Activated T-cell treated with anti-CD3 and anti-CD28 coated beads, Interleukin-2, amount 50 U/mL, for 24 hours (primary cell): ENCODE measurements around the gene CALML4.
"Not testable (repeated sequence)": the region's sequence is repeated elsewhere in the genome, so short reads cannot be mapped to it uniquely, and the experiment has no call there.

Experiments used
- DNase-seq: peaks from one replicate; pipeline ENCODE4 v3.0.0-alpha.2; 2020
- H3K27ac Mint-ChIP-seq: 2 replicates; pipeline ENCODE4 v1.8.0; 2020; ENCODE audit warnings: mild to moderate bottlenecking, mixed read lengths
- H3K27me3 Mint-ChIP-seq: 2 replicates; pipeline ENCODE4 v1.8.0; 2020; ENCODE audit warnings: mixed read lengths
- H3K36me3 Mint-ChIP-seq: 2 replicates; pipeline ENCODE4 v1.8.0; 2020; ENCODE audit warnings: low read depth, mixed read lengths
- H3K4me1 Mint-ChIP-seq: 2 replicates; pipeline ENCODE4 v1.8.0; 2020; ENCODE audit warnings: low read depth, mixed read lengths
- H3K4me3 Mint-ChIP-seq: 2 replicates; pipeline ENCODE4 v1.8.0; 2020; ENCODE audit warnings: mild to moderate bottlenecking, moderate library complexity, mixed read lengths
- H3K9me3 Mint-ChIP-seq: 2 replicates; pipeline ENCODE4 v1.8.0; 2020; ENCODE audit warnings: mixed read lengths

Gene CALML4

DNA sequence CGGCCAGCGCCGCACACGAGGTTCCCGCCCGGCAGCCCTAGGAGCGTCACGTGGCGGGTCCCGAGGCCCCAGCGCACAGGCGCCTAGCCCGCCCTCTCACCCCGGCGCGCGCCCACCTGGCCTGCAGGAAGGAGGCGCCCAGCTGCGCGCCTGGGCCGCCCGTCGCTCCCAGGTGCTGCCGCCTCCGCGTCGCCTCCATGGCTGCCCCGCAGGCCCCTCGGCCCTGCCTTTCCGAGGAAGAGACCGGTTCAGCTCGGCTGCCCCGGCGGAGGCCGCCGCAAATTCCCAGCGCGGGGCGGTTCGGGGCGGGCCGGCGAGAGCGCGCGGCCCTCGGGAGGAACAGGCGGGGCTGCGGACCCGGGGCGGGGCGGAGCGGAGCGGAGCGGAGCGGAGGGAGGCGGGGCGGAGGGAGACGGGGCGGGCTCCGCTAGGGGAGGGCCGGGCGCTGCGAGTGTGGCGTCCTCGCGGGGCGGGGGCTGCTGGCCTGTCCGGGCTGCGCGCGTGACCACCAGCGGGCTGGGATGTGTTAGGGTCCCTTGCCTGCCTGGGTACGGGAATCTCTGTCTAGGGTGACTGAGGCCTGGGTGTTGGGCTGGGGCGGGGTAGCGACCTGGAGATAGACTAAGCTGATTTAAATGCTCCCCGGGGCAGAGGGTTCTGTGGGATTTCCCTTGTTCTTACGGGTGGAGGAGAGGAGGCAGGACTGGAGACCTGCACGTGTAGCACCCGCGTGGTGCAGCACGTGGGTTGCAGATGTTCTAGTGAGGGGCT lies 24.4 kb upstream of the CALML4 start, which contains the start of gene CLN6:
TSS of gene CLN6 (minus strand) at position 343 of the 771 bp plus-strand sequence. CDS start at position 199, 144 bp downstream.
- Mint-ChIP-seq H3K36me3 (peaks cover 41% of the 10 kb centered on the region), H3K4me1 (peaks cover 46% of the 10 kb centered on the region), H3K27me3 (no peaks in the 10 kb centered on the region), H3K9me3 (no peaks in the 10 kb centered on the region), H3K4me3 (peak within 1 kb of the TSS; percentile 98), H3K27ac (peak within 1 kb of the TSS; percentile 97)
- peak; percentile 95 for DNase-seq

DNA sequence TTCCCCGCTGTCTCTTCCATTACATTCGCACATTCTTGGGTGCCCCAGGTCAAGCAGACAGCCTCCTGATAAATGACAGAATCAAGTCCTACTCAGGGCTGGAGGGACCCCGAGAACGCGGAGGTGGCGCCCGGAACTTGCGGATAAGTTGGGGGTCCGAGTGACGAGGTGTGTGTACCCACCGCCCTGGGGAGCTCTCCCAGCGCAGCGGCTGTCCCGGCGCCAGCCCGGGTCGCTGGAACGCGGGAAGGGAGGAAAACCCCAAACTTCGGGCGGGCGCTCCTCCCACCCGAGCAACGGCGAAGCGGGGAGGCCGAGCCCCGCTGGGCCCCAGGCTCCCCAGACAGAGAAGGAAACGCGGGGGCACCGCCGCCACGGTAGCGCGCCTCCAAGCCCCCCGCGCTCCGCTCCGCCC lies 23.8 kb upstream of the CALML4 start:
- DNase-seq = no peak
- peak overlapping the region; percentile 98 for H3K4me3 Mint-ChIP-seq
- H3K4me1 Mint-ChIP-seq = peaks cover 47% of the 10 kb centered on the region
- no peaks in the 10 kb centered on the region for H3K9me3 Mint-ChIP-seq
- H3K36me3 Mint-ChIP-seq = peaks cover 46% of the 10 kb centered on the region
- H3K27ac Mint-ChIP-seq = peak overlapping the region; percentile 91
- no peaks in the 10 kb centered on the region for H3K27me3 Mint-ChIP-seq

- Mint-ChIP-seq H3K9me3 (no peaks in the 10 kb centered on the region), H3K4me3 (peak overlapping the region; percentile 98), H3K4me1 (peaks cover 47% of the 10 kb centered on the region), H3K27me3 (no peaks in the 10 kb centered on the region), H3K27ac (peak overlapping the region; percentile 91), H3K36me3 (peaks cover 47% of the 10 kb centered on the region)
- DNase-seq = no peak
These were observed 23.2 kb upstream of the CALML4 start for GRCh38 chr15:68228143-68228970.

- no peak for DNase-seq
- Mint-ChIP-seq H3K4me1 (peaks cover 50% of the 10 kb centered on the region), H3K4me3 (peak overlapping the region; percentile 98), H3K36me3 (peaks cover 53% of the 10 kb centered on the region), H3K27ac (peak overlapping the region; percentile 91), H3K9me3 (no peaks in the 10 kb centered on the region), H3K27me3 (no peaks in the 10 kb centered on the region)
These were observed 22.6 kb upstream of the CALML4 start for GRCh38 chr15:68227643-68228142.

DNA sequence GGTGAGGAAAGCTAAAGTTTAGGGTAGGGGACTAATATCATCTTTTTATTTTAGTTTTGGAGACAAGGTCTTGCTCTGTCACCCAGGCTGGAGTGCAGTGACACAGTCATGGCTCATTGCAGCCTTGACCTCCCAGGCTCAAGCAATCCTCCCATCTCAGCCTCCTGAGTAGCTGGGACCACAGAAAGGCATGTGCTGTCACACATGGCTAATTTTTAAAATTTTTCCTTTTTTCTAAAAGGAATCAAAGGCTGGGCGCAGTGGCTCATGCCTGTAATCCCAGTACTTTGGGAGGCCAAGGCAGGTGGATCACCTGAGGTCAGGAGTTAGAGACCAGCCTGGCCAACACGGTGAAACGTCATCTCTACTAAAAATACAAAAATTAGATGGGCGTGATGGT lies 20.3 kb upstream of the CALML4 start:
- DNase-seq, H3K27me3 Mint-ChIP-seq, H3K4me3 Mint-ChIP-seq, H3K9me3 Mint-ChIP-seq, H3K27ac Mint-ChIP-seq: not testable (repeated sequence)
- Mint-ChIP-seq H3K4me1 (peaks cover 40% of the 10 kb centered on the region), H3K36me3 (peaks cover 62% of the 10 kb centered on the region)

GRCh38 chr15:68224546-68225250 lies 19.6 kb upstream of the CALML4 start:
- no peak overlapping the region for H3K27ac Mint-ChIP-seq
- DNase-seq = no peak

GRCh38 chr15:68224108-68224507 lies 19.0 kb upstream of the CALML4 start:
- no peak overlapping the region for H3K27ac Mint-ChIP-seq
- no peak for DNase-seq
- no peaks in the 10 kb centered on the region for H3K27me3 Mint-ChIP-seq
- H3K36me3 Mint-ChIP-seq = peaks cover 70% of the 10 kb centered on the region
- H3K4me1 Mint-ChIP-seq = peaks cover 33% of the 10 kb centered on the region
- no peaks in the 10 kb centered on the region for H3K9me3 Mint-ChIP-seq
- H3K4me3 Mint-ChIP-seq = no peak overlapping the region

More at GRCh38 chr15:68224546-68225250, 19.6 kb upstream of the CALML4 start:
- Mint-ChIP-seq H3K4me3 (no peak overlapping the region), H3K9me3 (no peaks in the 10 kb centered on the region), H3K27me3 (no peaks in the 10 kb centered on the region), H3K36me3 (peaks cover 65% of the 10 kb centered on the region), H3K4me1 (peaks cover 33% of the 10 kb centered on the region)

DNA sequence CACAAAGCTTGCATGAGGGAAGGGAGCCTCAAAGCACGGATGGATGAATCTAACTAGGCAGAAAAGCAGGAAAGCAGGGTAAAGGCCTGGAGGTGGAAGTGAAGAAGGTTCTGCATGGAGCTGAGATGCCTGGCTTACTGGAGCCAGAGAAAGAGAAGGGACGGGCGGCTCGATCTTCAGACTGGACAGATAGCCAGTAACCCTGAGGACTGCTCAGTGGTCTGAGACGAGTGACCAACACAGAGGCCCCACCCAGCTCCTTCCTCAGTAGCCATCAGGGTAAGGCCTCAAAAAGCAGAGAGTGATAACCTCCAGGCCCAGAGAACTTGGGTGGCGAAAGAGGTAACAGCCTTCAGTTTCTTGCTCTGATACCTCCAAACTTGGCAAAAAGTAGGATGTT lies 18.0 kb upstream of the CALML4 start:
- H3K27ac Mint-ChIP-seq = no peak overlapping the region

GRCh38 chr15:68222432-68222743 lies 17.3 kb upstream of the CALML4 start:
- Mint-ChIP-seq H3K4me1 (peaks cover 19% of the 10 kb centered on the region), H3K36me3 (peaks cover 72% of the 10 kb centered on the region)
- H3K27me3 Mint-ChIP-seq, H3K9me3 Mint-ChIP-seq, DNase-seq, H3K27ac Mint-ChIP-seq, H3K4me3 Mint-ChIP-seq: not testable (repeated sequence)

More for the DNA sequence above, 18.0 kb upstream of the CALML4 start:
- peaks cover 27% of the 10 kb centered on the region for H3K4me1 Mint-ChIP-seq
- DNase-seq = no peak
- no peaks in the 10 kb centered on the region for H3K27me3 Mint-ChIP-seq
- H3K4me3 Mint-ChIP-seq = no peak overlapping the region
- peaks cover 72% of the 10 kb centered on the region for H3K36me3 Mint-ChIP-seq
- H3K9me3 Mint-ChIP-seq = no peaks in the 10 kb centered on the region

GRCh38 chr15:68221530-68222431 lies 16.6 kb upstream of the CALML4 start:
- not testable (repeated sequence) for H3K9me3 Mint-ChIP-seq, H3K4me3 Mint-ChIP-seq, H3K27ac Mint-ChIP-seq, H3K27me3 Mint-ChIP-seq, DNase-seq
- Mint-ChIP-seq H3K36me3 (peaks cover 72% of the 10 kb centered on the region), H3K4me1 (peaks cover 16% of the 10 kb centered on the region)

DNA sequence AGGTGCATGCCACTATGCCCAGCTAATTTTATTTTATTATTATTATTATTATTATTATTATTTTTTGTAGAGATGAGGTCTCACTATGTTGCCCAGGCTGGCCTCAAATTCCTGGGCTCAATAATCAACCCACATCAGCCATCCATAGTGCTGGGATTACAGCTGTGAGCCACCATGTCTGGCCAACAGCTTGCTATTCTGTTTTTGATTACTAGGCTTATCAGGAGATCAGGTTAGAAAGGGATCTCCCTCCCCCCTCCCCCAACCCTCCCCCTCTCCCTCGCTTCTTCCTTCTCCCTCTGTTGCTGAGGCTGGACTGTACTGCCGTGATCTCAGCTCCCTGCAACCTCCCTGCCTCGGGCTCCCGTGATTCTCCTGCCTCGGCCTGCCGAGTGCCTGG lies 15.8 kb upstream of the CALML4 start:
- Mint-ChIP-seq H3K27ac (no peak overlapping the region), H3K27me3 (no peaks in the 10 kb centered on the region), H3K4me1 (peaks cover 13% of the 10 kb centered on the region)

DNA sequence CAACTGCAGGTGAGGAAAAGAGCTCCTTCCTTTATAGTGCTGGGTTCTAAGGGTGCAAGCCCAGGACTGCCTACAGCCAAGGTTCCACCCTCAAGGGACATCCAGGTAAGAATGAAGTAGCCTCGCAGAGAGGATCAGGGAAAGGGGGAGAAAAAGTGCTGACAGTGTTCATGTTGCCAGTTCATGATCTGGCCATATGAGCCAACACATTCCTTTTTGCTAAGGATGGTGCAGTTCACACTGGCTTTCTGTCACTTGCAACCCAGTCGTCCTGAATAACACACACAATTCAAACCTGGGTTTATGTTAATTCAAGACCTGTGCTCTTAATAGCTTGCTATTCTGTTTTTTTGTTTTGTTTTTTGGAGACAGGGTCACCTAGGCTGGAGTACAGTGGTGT lies 15.4 kb upstream of the CALML4 start:
- no peak overlapping the region for H3K4me3 Mint-ChIP-seq
- no peak overlapping the region for H3K27ac Mint-ChIP-seq
- no peaks in the 10 kb centered on the region for H3K9me3 Mint-ChIP-seq

More for the DNA sequence above, 15.8 kb upstream of the CALML4 start:
- Mint-ChIP-seq H3K36me3 (peaks cover 75% of the 10 kb centered on the region), H3K9me3 (no peaks in the 10 kb centered on the region), H3K4me3 (no peak overlapping the region)
- no peak for DNase-seq

GRCh38 chr15:68218847-68219798 lies 14.0 kb upstream of the CALML4 start:
- DNase-seq = no peak
- no peaks in the 10 kb centered on the region for H3K9me3 Mint-ChIP-seq
- no peak overlapping the region for H3K27ac Mint-ChIP-seq
- H3K27me3 Mint-ChIP-seq = no peaks in the 10 kb centered on the region
- H3K4me1 Mint-ChIP-seq = peaks cover 3% of the 10 kb centered on the region
- H3K36me3 Mint-ChIP-seq = peaks cover 80% of the 10 kb centered on the region
- H3K4me3 Mint-ChIP-seq = no peak overlapping the region

More for the DNA sequence above, 15.4 kb upstream of the CALML4 start:
- Mint-ChIP-seq H3K27me3 (no peaks in the 10 kb centered on the region), H3K36me3 (peaks cover 78% of the 10 kb centered on the region), H3K4me1 (peaks cover 13% of the 10 kb centered on the region)
- DNase-seq = no peak
